ENCODE results near the gene ZNF804B. TPM values are rescaled to one million over a fixed set of nuclear protein-coding genes. Genes with fewer than 3 reads are reported as not detected.

The ZNF804B gene
- total and polyA plus RNA-seq, 2 of the 4 experiments (the other 2 are of a cell fraction) = not detected

- in situ Hi-C loops (cut with MboI; ENCODE audit: low sequenced_read_pairs) (no loop called here), intact Hi-C loops (cut with micrococcal nuclease) (no loop called here), dilution Hi-C loops (cut with HindIII; ENCODE audit: low sequenced_read_pairs, unreplicated experiment) (no loop called here)
- Histone ChIP-seq H3K9me1 (ENCODE audit: insufficient read depth, low read length) (no peaks in the 10 kb centered on the region), H2AK5ac (ENCODE audit: low read depth, low read length) (no peak overlapping the region), H2BK120ac (ENCODE audit: low read depth, low read length) (no peak overlapping the region), H4K91ac (ENCODE audit: insufficient read depth, low read depth, low read length) (no peak overlapping the region), H2BK20ac (ENCODE audit: low read depth, low read length) (no peak overlapping the region), H3K9me3 (ENCODE audit: control insufficient read depth, insufficient read depth, low read length) (peaks cover 15% of the 10 kb centered on the region), H3K4me1 (ENCODE audit: control insufficient read depth, insufficient read depth, low read length) (no peaks in the 10 kb centered on the region), H3K23ac (ENCODE audit: low read depth, low read length) (no peak overlapping the region), H4K5ac (ENCODE audit: low read depth, low read length) (no peak overlapping the region), H3K4me3 (ENCODE audit: insufficient read depth, low read depth, low read length) (no peak overlapping the region), H2AK9ac (replicated peaks; ENCODE audit: low read depth, low read length, poor library complexity) (no peak overlapping the region), H3K4me2 (ENCODE audit: low read depth, low read length) (no peak overlapping the region), H3K9ac (ENCODE audit: low read depth, low read length) (no peak overlapping the region), H3K18ac (ENCODE audit: low read depth, low read length) (no peak overlapping the region), H3K14ac (replicated peaks; ENCODE audit: low read depth, low read length) (no peak overlapping the region), H3K56ac (ENCODE audit: extremely low read depth, insufficient read depth, low read length) (no peak overlapping the region), H3K27me3 (ENCODE audit: control insufficient read depth, insufficient read depth, low read length) (no peaks in the 10 kb centered on the region), H4K8ac (ENCODE audit: low read depth in 2 of 2, low read length in 2 of 2) (no peak overlapping the region), H4K20me1 (ENCODE audit: insufficient read depth, low read length) (no peaks in the 10 kb centered on the region), H3K79me1 (ENCODE audit: low read depth in 1 of 2, low read length in 2 of 2) (no peaks in the 10 kb centered on the region), H3K36me3 (ENCODE audit: control insufficient read depth, insufficient read depth, low read length) (no peaks in the 10 kb centered on the region), H3K27ac (ENCODE audit: insufficient read depth, low read length) (no peak overlapping the region), H2AFZ (replicated peaks; ENCODE audit: low read length, poor library complexity) (no peak overlapping the region), H3K4ac (ENCODE audit: low read depth, low read length) (no peak overlapping the region), H2BK5ac (ENCODE audit: low read depth, low read length, poor library complexity, severe bottlenecking) (no peak overlapping the region), H2BK15ac (ENCODE audit: low read depth, low read length) (no peak overlapping the region)
- TF ChIP-seq FOS (IDR thresholded peaks at IDR 0.05; ENCODE audit: low read depth, low read length) (no peak), RCOR1 (IDR thresholded peaks at IDR 0.05; ENCODE audit: insufficient replicate concordance, low read length) (no peak), ELK1 (IDR thresholded peaks at IDR 0.05; ENCODE audit: borderline replicate concordance, low read depth, low read length) (no peak), CHD1 (IDR thresholded peaks at IDR 0.05; ENCODE audit: low read depth, low read length) (no peak), SMC3 (IDR thresholded peaks at IDR 0.05; ENCODE audit: low read depth, low read length) (no peak), MXI1 (IDR thresholded peaks at IDR 0.05; ENCODE audit: borderline replicate concordance, low read depth, low read length) (no peak), MAZ (IDR thresholded peaks at IDR 0.05; ENCODE audit: borderline replicate concordance, low read depth, low read length) (no peak), RFX5 (IDR thresholded peaks at IDR 0.05; ENCODE audit: low read depth, low read length) (no peak), CEBPB (IDR thresholded peaks at IDR 0.05; ENCODE audit: low read depth, low read length) (no peak), RAD21 (IDR thresholded peaks at IDR 0.05; ENCODE audit: low read length) (no peak), NFE2L2 (IDR thresholded peaks at IDR 0.05; ENCODE audit: low read depth, low read length) (no peak), BHLHE40 (IDR thresholded peaks at IDR 0.05; ENCODE audit: low read depth, low read length) (no peak), POLR2A (IDR thresholded peaks at IDR 0.05; ENCODE audit: low read depth, low read length) (no peak), MAFK (IDR thresholded peaks at IDR 0.05; ENCODE audit: low read depth, low read length) (no peak), USF2 (IDR thresholded peaks at IDR 0.05; ENCODE audit: low read depth, low read length) (no peak), CTCF (conservative IDR thresholded peaks at IDR 0.05; ENCODE audit: low read depth, low read length) (no peak)
- ATAC-seq (ENCODE audit: low read depth) (no peak), DNase-seq (no peak)
- POLR2A ChIA-PET (ENCODE audit: unreplicated experiment) = no interaction called here
- no TSS peak for BruUV-seq (replicated peaks)
- CTCF ChIA-PET = no interaction called here
Measured at GRCh38 chr7:88737632-88738031, 21.9 kb upstream of the ZNF804B start.
